PC-3 (cell line): ENCODE results near the gene CHURC1. TPM values are rescaled to one million over a fixed set of nuclear protein-coding genes. Genes with fewer than 3 reads are reported as not detected.

Experiments used
- ATAC-seq: fragments of 200-7000 bp; cut with Tn5 transposase; 2 replicates; pipeline ENCODE4 v1.9.1; 2020; ENCODE audit warnings: mild to moderate bottlenecking, moderate library complexity
- BruUV-seq: library from RNA; stranded (reverse); fragments of 400-500 nt; replicated peaks from 2 replicates; lab custom pipeline; 2021; lab: Mats Ljungman, UMichigan
- CTCF ChIA-PET: fragments of 300-600 bp; sonication (Branson Sonifier 250); formaldehyde crosslinking; loops from one replicate; lab custom pipeline; 2022; ENCODE audit warnings: antibody characterized with exemption; lab: Charles Lee
- POLR2A ChIA-PET: fragments of 300-600 bp; sonication (Branson Sonifier 250); formaldehyde crosslinking; loops from one replicate; lab custom pipeline; 2022; ENCODE audit warnings: antibody characterized with exemption; ENCODE audit not compliant: unreplicated experiment; lab: Charles Lee
- DNase-seq: peaks from one replicate; pipeline ENCODE4 v3.0.0-alpha.2; 2015
- H2AFZ ChIP-seq: fragments of 300-600 bp; sonication (generic); 2 replicates; pipeline ENCODE4 v1.6.0; 2016; ENCODE audit warnings: antibody characterized with exemption, low read length
- H3F3A ChIP-seq: fragments of 300-600 bp; sonication (generic); one replicate; pipeline ENCODE4 v1.6.0; 2017; ENCODE audit warnings: antibody characterized with exemption, low read length, control low read depth, mild to moderate bottlenecking; ENCODE audit not compliant: unreplicated experiment
- H3K27ac ChIP-seq: fragments of 300-600 bp; sonication (generic); 2 replicates; pipeline ENCODE4 v1.5.1; 2016; ENCODE audit warnings: mild to moderate bottlenecking, low read length
- H3K27me3 ChIP-seq: fragments of 300-600 bp; sonication (generic); 2 replicates; pipeline ENCODE4 v1.6.1; 2016; ENCODE audit warnings: low read length, mixed read lengths
- H3K36me3 ChIP-seq: fragments of 300-600 bp; sonication (generic); 2 replicates; pipeline ENCODE4 v1.6.1; 2016; ENCODE audit warnings: low read depth, mixed run types, low read length, mixed read lengths
- H3K4me1 ChIP-seq: fragments of 300-600 bp; sonication (generic); 2 replicates; pipeline ENCODE4 v1.5.1; 2016; ENCODE audit warnings: low read length; ENCODE audit not compliant: insufficient read depth
- H3K4me2 ChIP-seq: fragments of 300-600 bp; sonication (generic); 2 replicates; pipeline ENCODE4 v1.6.0; 2016; ENCODE audit warnings: low read length
- H3K4me3 ChIP-seq: fragments of 300-600 bp; sonication (generic); 2 replicates; pipeline ENCODE4 v1.5.1; 2016; ENCODE audit warnings: mild to moderate bottlenecking, low read length, mixed read lengths
- H3K79me2 ChIP-seq: fragments of 300-600 bp; sonication (generic); 2 replicates; pipeline ENCODE4 v1.6.1; 2017; ENCODE audit warnings: low read length, mixed read lengths
- H3K9ac ChIP-seq: fragments of 300-600 bp; sonication (generic); 2 replicates; pipeline ENCODE4 v1.6.0; 2016; ENCODE audit warnings: mild to moderate bottlenecking, low read length
- H3K9me2 ChIP-seq: fragments of 300-600 bp; sonication (generic); replicated peaks from 2 replicates; pipeline ENCODE4 v1.6.1; 2016; ENCODE audit warnings: mixed run types, low read length, mixed read lengths
- H3K9me3 ChIP-seq: fragments of 300-600 bp; sonication (generic); 2 replicates; pipeline ENCODE4 v1.6.1; 2016; ENCODE audit warnings: low read length, mixed read lengths
- H4K20me1 ChIP-seq: fragments of 300-600 bp; sonication (generic); 2 replicates; pipeline ENCODE4 v1.6.1; 2016; ENCODE audit warnings: low read length, mixed read lengths
- EZH2 ChIP-seq: fragments of 300-600 bp; sonication (generic); IDR thresholded peaks from one replicate; pipeline ENCODE4 v1.6.1; 2017; ENCODE audit warnings: antibody characterized with exemption, mild to moderate bottlenecking, low read length; ENCODE audit not compliant: unreplicated experiment
- EZH2phosphoT487 ChIP-seq: fragments of 300-600 bp; sonication (generic); IDR thresholded peaks from 2 replicates; pipeline ENCODE4 v1.6.1; 2018; ENCODE audit warnings: mild to moderate bottlenecking, antibody characterized with exemption, low read length, borderline replicate concordance
- intact Hi-C: fragments of 100-400 bp; cut with micrococcal nuclease; formaldehyde crosslinking; loops from 2 replicates; pipeline ENCODE4 v1.9.0; 2023
- total RNA-seq: library from RNA; depleted of rRNA; stranded (reverse); fragments of >200 nt; gene quantifications from 2 replicates; pipeline ENCODE4 v1.2.3, GENCODE V29; 2014
- TF ChIP-seq, protein P1 (sequence below): fragments of 300-600 bp; sonication (generic); conservative IDR thresholded peaks from 2 replicates; pipeline ENCODE4 v1.5.1; 2017; ENCODE audit warnings: antibody characterized with exemption, low read depth, mild to moderate bottlenecking, low read length

CHURC1 gene
- total RNA-seq, 1 experiment from 2014 or later: 50.3 TPM

GRCh38 chr14:64940336-64940910 is 26.2 kb downstream of the CHURC1 start:
- Histone ChIP-seq H3K27me3 (no peaks in the 10 kb centered on the region), H3K4me2 (no peak overlapping the region), H3K27ac (no peak overlapping the region), H4K20me1 (no peaks in the 10 kb centered on the region), H3F3A (no peaks in the 10 kb centered on the region), H3K9me3 (no peaks in the 10 kb centered on the region), H3K4me3 (no peak overlapping the region), H3K4me1 (peaks cover 5% of the 10 kb centered on the region; the same call in 1 of the 2 replicates), H3K9ac (no peak overlapping the region), H3K9me2 (no peaks in the 10 kb centered on the region), H3K36me3 (no peaks in the 10 kb centered on the region), H2AFZ (no peak overlapping the region), H3K79me2 (no peaks in the 10 kb centered on the region)
- DNase-seq (no peak), ATAC-seq (no peak)
- POLR2A ChIA-PET: interaction anchor here (0.6 kb wide), 1 partner anchor 29 kb away, joined by 3 read pairs; no protein-coding TSS in a partner anchor
- CTCF ChIA-PET: interaction anchor here (0.6 kb wide), 1 partner anchor 45 kb away, joined by 4 read pairs; no protein-coding TSS in a partner anchor
- TF ChIP-seq EZH2: no peak
- no peak for TF ChIP-seq EZH2phosphoT487
- TF ChIP-seq, protein P1, sequence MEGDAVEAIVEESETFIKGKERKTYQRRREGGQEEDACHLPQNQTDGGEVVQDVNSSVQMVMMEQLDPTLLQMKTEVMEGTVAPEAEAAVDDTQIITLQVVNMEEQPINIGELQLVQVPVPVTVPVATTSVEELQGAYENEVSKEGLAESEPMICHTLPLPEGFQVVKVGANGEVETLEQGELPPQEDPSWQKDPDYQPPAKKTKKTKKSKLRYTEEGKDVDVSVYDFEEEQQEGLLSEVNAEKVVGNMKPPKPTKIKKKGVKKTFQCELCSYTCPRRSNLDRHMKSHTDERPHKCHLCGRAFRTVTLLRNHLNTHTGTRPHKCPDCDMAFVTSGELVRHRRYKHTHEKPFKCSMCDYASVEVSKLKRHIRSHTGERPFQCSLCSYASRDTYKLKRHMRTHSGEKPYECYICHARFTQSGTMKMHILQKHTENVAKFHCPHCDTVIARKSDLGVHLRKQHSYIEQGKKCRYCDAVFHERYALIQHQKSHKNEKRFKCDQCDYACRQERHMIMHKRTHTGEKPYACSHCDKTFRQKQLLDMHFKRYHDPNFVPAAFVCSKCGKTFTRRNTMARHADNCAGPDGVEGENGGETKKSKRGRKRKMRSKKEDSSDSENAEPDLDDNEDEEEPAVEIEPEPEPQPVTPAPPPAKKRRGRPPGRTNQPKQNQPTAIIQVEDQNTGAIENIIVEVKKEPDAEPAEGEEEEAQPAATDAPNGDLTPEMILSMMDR: no peak
- intact Hi-C loops: no loop called here
- BruUV-seq: no TSS peak

DNA sequence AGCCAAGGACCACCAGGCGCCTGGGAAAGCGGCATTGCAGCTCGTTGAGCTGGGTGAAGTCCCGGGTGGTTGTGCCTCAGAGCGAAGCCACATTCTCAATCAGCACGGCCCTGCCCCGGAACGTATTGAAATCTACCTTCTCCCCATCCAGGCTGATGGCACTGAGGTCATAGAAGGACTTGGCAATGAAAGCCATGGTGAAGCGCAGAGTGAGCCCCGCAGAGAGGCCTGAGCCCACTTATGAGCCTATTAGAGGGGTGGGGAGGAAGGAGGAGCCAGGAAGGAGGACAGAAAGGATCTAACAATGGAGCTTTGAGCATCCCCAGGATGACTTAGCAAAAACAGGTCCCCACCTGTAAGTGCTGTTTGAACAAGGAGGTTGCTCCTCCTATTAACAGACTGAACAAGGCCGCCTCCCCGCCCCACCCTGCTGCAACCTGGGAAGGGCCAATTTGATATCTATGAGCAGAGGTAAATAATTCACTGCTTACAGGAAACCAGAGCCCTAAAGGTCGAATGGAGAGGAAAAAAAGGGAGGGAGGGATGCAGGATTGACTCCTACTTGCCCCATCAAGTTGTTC is 28.4 kb downstream of the CHURC1 start, which contains the start of gene GPX2:
TSS of gene GPX2 (minus strand) at position 215 of the 581 bp plus-strand sequence. CDS start at position 196, 19 bp downstream.
- ChIA-PET POLR2A (no interaction called here), CTCF (no interaction called here)
- Histone ChIP-seq H3K27me3 (no peaks in the 10 kb centered on the region), H3K9ac (no peak within 1 kb of the TSS; the same call in 1 of the 2 replicates), H3K4me1 (peaks cover 5% of the 10 kb centered on the region; the same call in 1 of the 2 replicates), H3K36me3 (no peaks in the 10 kb centered on the region), H4K20me1 (no peaks in the 10 kb centered on the region), H3K79me2 (no peaks in the 10 kb centered on the region), H3K9me2 (no peaks in the 10 kb centered on the region), H3K4me2 (no peak within 1 kb of the TSS), H3K9me3 (no peaks in the 10 kb centered on the region), H3F3A (no peaks in the 10 kb centered on the region), H3K4me3 (no peak within 1 kb of the TSS), H2AFZ (no peak within 1 kb of the TSS), H3K27ac (peak within 1 kb of the TSS; percentile 53)
- ATAC-seq (peak; percentile 46), DNase-seq (peak; percentile 39)
- no peak for TF ChIP-seq EZH2
- no peak for TF ChIP-seq EZH2phosphoT487
- TF ChIP-seq, protein P1: no peak
- intact Hi-C loops: no loop called here
- BruUV-seq: no TSS peak

- no peaks in the 10 kb centered on the region for H3K36me3 ChIP-seq
- BruUV-seq: no TSS peak
- ATAC-seq: no peak
Observed at GRCh38 chr14:64943556-64943955, 29.3 kb downstream of the CHURC1 start.

More at GRCh38 chr14:64943556-64943955, 29.3 kb downstream of the CHURC1 start:
- Histone ChIP-seq H3F3A (no peaks in the 10 kb centered on the region), H3K79me2 (no peaks in the 10 kb centered on the region), H3K27ac (no peak overlapping the region), H4K20me1 (no peaks in the 10 kb centered on the region), H3K9me3 (no peaks in the 10 kb centered on the region), H2AFZ (no peak overlapping the region), H3K4me3 (no peak overlapping the region), H3K9me2 (no peaks in the 10 kb centered on the region), H3K27me3 (no peaks in the 10 kb centered on the region), H3K9ac (no peak overlapping the region), H3K4me1 (peaks cover 5% of the 10 kb centered on the region; the same call in 1 of the 2 replicates), H3K4me2 (no peak overlapping the region)
- no peak for TF ChIP-seq EZH2
- TF ChIP-seq, protein P1: no peak
- no peak for TF ChIP-seq EZH2phosphoT487
- POLR2A ChIA-PET: interaction anchor here (0.5 kb wide), 1 partner anchor 43 kb away, joined by 4 read pairs; the partner anchor contains the start of gene FNTB
- CTCF ChIA-PET: no interaction called here
- no peak for DNase-seq
- intact Hi-C loops: no loop called here
